Effector memory CD8-positive, alpha-beta T cell (primary cell): ENCODE data around the gene CTNS.
"Not testable (repeated sequence)": the region's sequence is repeated elsewhere in the genome, so short reads cannot be mapped to it uniquely, and the experiment has no call there.

Experiments
- ATAC-seq: fragments of 150-1000 bp; cut with Tn5 transposase; replicated peaks from 2 replicates; pipeline ENCODE4 v1.10.0; 2021; ENCODE audit warnings: mild to moderate bottlenecking, moderate library complexity
- DNase-seq, 3 experiments: peaks; one replicate each; pipeline ENCODE4 v3.0.0; 2021
- H3K27ac Mint-ChIP-seq, 2 donors: one replicate each; pipeline ENCODE4 v1.8.0; 2022; ENCODE audit warnings: mild to moderate bottlenecking in 2 of 2, mixed read lengths in 2 of 2, moderate library complexity in 2 of 2
- H3K27me3 Mint-ChIP-seq, 2 donors: one replicate each; pipeline ENCODE4 v1.8.0; 2022; ENCODE audit warnings: mixed read lengths in 2 of 2
- H3K36me3 Mint-ChIP-seq: one replicate; pipeline ENCODE4 v1.8.0; 2022; ENCODE audit warnings: mild to moderate bottlenecking, moderate library complexity, mixed read lengths; ENCODE audit not compliant: insufficient read depth
- H3K4me1 Mint-ChIP-seq, 2 donors: one replicate each; pipeline ENCODE4 v1.8.0; 2022; ENCODE audit warnings: low read depth in 2 of 2, mixed read lengths in 2 of 2
- H3K4me3 Mint-ChIP-seq, 2 donors: one replicate each; pipeline ENCODE4 v1.8.0; 2022; ENCODE audit warnings: mild to moderate bottlenecking in 2 of 2, mixed read lengths in 2 of 2, moderate library complexity in 2 of 2
- H3K9me3 Mint-ChIP-seq, 2 donors: one replicate each; pipeline ENCODE4 v1.8.0; 2022; ENCODE audit warnings: mixed read lengths in 2 of 2

CTNS gene

DNA sequence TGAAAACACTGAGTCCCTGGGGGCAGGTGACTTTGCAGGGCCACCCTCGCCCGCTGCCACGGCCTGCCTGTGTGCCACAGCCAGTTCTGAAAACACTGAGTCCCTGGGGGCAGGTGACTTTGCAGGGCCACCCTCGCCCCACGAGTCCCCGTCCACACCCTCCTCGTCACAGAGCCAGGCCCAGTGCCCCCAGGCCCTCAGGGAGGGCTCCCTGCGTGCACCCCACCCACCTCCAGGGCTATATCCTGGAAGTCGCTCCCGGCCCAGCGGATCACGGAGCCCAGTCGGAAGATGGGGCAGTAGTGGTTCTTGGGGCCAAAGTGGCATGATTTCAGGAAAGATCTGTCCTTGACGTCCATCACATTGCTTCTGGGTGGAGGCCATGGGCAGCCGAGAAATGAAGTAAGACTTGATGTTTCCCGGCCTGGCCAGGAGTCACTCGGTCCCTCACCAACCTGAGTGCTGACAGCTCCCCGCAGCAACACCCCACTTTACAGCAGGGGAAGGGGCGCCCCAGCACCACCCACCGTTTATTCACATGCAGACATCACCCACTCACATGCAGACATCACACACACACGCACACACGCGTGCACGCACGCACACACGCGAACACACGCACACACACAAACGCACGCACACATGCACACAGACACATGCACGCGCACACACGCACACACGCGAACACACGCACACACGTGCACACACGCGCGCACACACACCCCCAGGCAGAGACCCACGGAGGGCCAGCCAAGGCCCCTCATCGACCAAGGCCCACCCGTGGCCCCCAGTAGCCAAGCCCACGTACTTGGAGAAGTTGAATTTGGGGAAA lies 52.9 kb downstream of the CTNS start:
- Mint-ChIP-seq H3K27ac (no peak overlapping the region), H3K4me1 (peaks cover 14 to 15% of the 10 kb centered on the region in 2 donors), H3K36me3 (peaks cover 15% of the 10 kb centered on the region), H3K27me3 (no peaks in the 10 kb centered on the region), H3K9me3 (no peaks in the 10 kb centered on the region), H3K4me3 (no peak overlapping the region)
- ATAC-seq (no peak), DNase-seq (no peak)

DNA sequence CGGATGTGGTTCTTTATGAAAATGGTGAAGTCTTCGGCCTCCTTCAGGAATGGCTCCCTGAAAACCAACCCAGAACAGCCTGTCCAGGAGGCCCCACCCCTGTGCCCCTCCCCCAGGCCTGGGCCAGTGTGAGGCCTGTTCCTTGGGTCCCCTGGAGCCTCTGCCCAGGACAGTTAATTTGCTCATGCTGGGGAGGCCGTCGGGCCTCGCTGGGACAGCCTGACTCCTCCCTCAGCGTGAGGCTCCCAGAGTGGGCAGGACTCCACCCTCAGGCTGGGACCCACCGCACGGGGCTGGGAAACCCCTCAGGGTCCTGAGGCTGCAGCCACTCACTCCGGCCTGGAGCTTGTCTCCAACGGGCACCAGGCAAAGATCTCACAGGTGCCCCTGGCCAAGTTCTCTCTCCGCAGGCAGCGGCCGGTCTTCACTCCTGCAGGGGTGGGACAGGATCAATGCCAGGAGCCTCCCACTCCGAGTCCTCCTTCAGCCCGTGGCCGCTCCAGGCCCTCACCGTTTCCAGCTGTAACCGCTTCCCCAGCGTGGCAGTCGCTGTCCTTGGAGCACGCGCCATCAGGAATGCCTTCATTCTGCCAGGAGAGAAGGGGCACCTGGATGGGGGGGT lies 53.6 kb downstream of the CTNS start:
- no peaks in the 10 kb centered on the region for H3K9me3 Mint-ChIP-seq
- no peak for ATAC-seq
- no peaks in the 10 kb centered on the region for H3K27me3 Mint-ChIP-seq
- no peak for DNase-seq
- peaks cover 11% of the 10 kb centered on the region for H3K36me3 Mint-ChIP-seq
- no peak overlapping the region for H3K4me3 Mint-ChIP-seq
- peak overlapping the region in 1 of 2 donors; percentile 60 for H3K27ac Mint-ChIP-seq
- H3K4me1 Mint-ChIP-seq: peaks cover 16 to 20% of the 10 kb centered on the region in 2 donors

- ATAC-seq (no peak), DNase-seq (no peak)
- Mint-ChIP-seq H3K27ac (no peak overlapping the region), H3K4me1 (peaks cover 18 to 21% of the 10 kb centered on the region in 2 donors), H3K27me3 (no peaks in the 10 kb centered on the region), H3K4me3 (no peak overlapping the region), H3K36me3 (peaks cover 14% of the 10 kb centered on the region), H3K9me3 (no peaks in the 10 kb centered on the region)
Observed at GRCh38 chr17:3691617-3692067, 55.1 kb downstream of the CTNS start.

- no peaks in the 10 kb centered on the region for H3K9me3 Mint-ChIP-seq
- H3K36me3 Mint-ChIP-seq: peaks cover 17% of the 10 kb centered on the region
- H3K27ac Mint-ChIP-seq: no peak overlapping the region
- H3K4me1 Mint-ChIP-seq: peaks cover 20 to 23% of the 10 kb centered on the region in 2 donors
- ATAC-seq (no peak), DNase-seq (no peak)
- H3K27me3 Mint-ChIP-seq: no peaks in the 10 kb centered on the region
- no peak overlapping the region for H3K4me3 Mint-ChIP-seq
Observed at GRCh38 chr17:3692346-3692745, 55.8 kb downstream of the CTNS start.

- Mint-ChIP-seq H3K27ac (peak overlapping the region in 1 of 2 donors; percentile 49), H3K36me3 (peaks cover 17% of the 10 kb centered on the region), H3K9me3 (no peaks in the 10 kb centered on the region), H3K4me3 (peak overlapping the region in 1 of 2 donors; percentile 12), H3K27me3 (no peaks in the 10 kb centered on the region), H3K4me1 (peaks cover 20 to 23% of the 10 kb centered on the region in 2 donors)
- ATAC-seq: no peak
- DNase-seq: no peak
Observed at GRCh38 chr17:3693141-3693540, 56.6 kb downstream of the CTNS start.

DNA sequence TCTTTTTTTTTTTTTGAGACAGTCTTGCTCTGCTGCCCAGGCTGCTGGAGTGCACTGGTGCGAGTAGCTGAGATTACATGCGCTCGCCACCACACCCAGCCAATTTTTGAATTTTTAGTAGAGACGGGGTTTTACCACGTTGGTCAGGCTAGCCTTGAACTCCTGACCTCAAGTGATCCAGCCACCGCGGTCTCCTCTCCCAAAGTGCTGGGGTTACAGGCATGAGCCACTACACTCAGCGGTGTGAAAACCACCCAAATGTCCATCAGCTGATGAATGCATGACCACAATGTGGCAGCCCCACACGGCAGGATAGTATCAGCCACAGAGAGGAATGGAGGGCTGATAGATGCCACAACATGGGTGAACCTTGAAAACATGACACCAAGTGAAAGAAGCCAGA lies 57.3 kb downstream of the CTNS start:
- ATAC-seq (peak; percentile 75), DNase-seq (peak; percentile 25 to 49 (median 45))
- H3K36me3 Mint-ChIP-seq: peaks cover 17% of the 10 kb centered on the region
- H3K9me3 Mint-ChIP-seq: no peaks in the 10 kb centered on the region
- H3K4me1 Mint-ChIP-seq: peaks cover 20 to 23% of the 10 kb centered on the region in 2 donors
- H3K27ac Mint-ChIP-seq: peak overlapping the region; percentile 28 to 79
- peak overlapping the region; percentile 86 to 91 for H3K4me3 Mint-ChIP-seq
- H3K27me3 Mint-ChIP-seq: no peaks in the 10 kb centered on the region

DNA sequence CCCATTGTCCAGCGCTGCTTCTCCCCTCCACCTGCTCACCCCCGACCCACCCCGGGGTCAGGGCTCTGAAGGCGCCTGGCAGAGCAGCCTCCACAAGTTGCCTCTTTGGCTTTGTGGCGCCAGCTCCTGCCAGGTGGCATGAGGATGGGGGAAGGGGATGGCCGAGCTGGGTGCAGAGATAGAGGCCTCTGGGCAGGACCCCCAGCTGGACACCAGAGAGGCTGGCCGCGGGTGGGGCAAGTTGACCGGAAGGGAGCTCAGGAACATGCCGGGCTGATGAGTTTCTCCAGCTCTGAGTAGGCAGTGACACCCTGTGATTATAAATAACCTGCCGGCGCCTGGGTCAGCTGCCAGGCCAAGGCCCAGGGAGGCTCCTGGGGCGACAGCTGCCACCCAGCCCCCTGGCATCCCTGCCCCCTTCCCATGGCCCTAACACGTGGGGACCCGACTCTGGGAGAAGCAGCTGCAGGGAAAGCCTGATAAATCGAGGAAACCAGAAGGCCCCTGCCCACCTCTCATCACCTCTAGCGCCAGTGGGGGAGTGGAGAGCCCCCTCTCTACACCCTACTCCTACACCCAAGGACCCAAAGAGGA lies 58.7 kb downstream of the CTNS start:
- H3K27ac Mint-ChIP-seq: peak overlapping the region; percentile 28 to 79
- H3K4me1 Mint-ChIP-seq: peaks cover 17 to 23% of the 10 kb centered on the region in 2 donors
- DNase-seq (no peak), ATAC-seq (no peak)
- peaks cover 17% of the 10 kb centered on the region for H3K36me3 Mint-ChIP-seq
- H3K4me3 Mint-ChIP-seq: peak overlapping the region; percentile 86 to 91
- no peaks in the 10 kb centered on the region for H3K9me3 Mint-ChIP-seq
- H3K27me3 Mint-ChIP-seq: no peaks in the 10 kb centered on the region

DNA sequence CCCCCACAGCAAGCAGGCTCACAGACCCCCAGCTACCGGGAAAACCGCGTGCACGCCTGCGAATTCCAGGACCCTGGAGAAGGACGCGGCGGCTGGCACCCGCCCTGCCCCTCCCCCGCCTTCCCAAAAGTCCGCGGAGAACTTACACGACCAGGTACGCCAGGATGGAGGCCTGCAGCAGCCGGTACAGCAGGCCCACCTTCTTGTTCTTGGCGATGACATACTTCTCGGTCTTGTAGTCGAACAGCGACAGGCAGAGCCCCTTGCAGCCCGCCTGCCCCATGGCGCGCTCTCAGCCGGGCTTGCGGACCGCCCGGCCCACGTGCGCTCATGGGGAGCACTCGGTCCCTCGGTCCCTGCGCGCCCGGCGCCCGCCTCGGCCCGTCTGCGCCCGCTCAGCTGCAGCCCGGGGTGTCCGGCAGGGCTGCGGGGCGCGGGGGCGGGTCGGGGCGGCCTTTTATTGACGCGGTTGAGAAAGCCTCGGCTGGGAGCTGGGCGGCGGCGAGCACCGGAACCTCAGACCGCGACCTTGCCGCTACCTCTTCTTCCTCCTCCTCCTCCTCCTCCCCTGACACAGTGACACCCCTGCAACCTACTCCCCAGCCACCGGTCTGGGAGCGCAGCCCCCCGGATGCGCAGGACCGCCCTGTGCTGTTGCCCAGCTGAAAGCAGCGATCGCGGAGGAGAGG lies 59.3 kb downstream of the CTNS start, which contains the start of gene P2RX5:
P2RX5 (minus strand) TSS at position 433 of the 689 bp plus-strand sequence; CDS start at position 283, 150 bp downstream.
- peaks cover 14% of the 10 kb centered on the region for H3K36me3 Mint-ChIP-seq
- DNase-seq (peak; percentile 23 to 33 (median 27)), ATAC-seq (peak; percentile 61)
- H3K4me1 Mint-ChIP-seq: peaks cover 17 to 23% of the 10 kb centered on the region in 2 donors
- no peaks in the 10 kb centered on the region for H3K27me3 Mint-ChIP-seq
- peak within 1 kb of the TSS; percentile 28 to 79 for H3K27ac Mint-ChIP-seq
- peak within 1 kb of the TSS; percentile 86 to 91 for H3K4me3 Mint-ChIP-seq
- H3K9me3 Mint-ChIP-seq: no peaks in the 10 kb centered on the region

DNA sequence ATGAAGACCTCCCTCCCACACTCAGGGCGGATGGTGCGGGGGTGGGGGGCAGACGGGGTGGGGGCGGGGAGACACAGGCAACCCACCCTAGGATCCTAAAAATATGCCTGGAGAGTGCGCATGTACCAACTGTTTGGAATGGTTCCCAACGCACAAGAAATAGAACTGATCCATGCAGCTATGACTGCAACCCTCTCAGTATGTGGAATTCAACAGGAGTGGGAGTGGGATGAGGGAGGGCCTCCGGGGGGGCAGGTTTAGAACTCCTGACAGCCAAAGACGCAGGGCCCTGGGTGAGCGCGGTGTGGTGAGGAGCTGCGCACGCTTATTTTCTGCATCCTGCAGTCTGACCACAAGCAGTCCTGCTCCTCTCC lies 60.5 kb downstream of the CTNS start:
- peak overlapping the region in 1 of 2 donors; percentile 91 for H3K4me3 Mint-ChIP-seq
- H3K9me3 Mint-ChIP-seq: no peaks in the 10 kb centered on the region
- DNase-seq (no peak), ATAC-seq (no peak)
- no peaks in the 10 kb centered on the region for H3K27me3 Mint-ChIP-seq
- peaks cover 11% of the 10 kb centered on the region for H3K36me3 Mint-ChIP-seq
- H3K4me1 Mint-ChIP-seq: peaks cover 16 to 23% of the 10 kb centered on the region in 2 donors
- peak overlapping the region in 1 of 2 donors; percentile 79 for H3K27ac Mint-ChIP-seq

- no peak for DNase-seq
- Mint-ChIP-seq H3K9me3 (no peaks in the 10 kb centered on the region), H3K27me3 (no peaks in the 10 kb centered on the region), H3K27ac (no peak overlapping the region), H3K36me3 (peaks cover 11% of the 10 kb centered on the region), H3K4me1 (peaks cover 14 to 18% of the 10 kb centered on the region in 2 donors), H3K4me3 (no peak overlapping the region)
- no peak for ATAC-seq
Observed at GRCh38 chr17:3698139-3698538, 61.6 kb downstream of the CTNS start.

- Mint-ChIP-seq H3K36me3 (peaks cover 9% of the 10 kb centered on the region), H3K4me1 (peaks cover 4% of the 10 kb centered on the region in 2 donors), H3K27me3 (no peaks in the 10 kb centered on the region), H3K4me3 (no peak overlapping the region), H3K27ac (no peak overlapping the region), H3K9me3 (no peaks in the 10 kb centered on the region)
- ATAC-seq (no peak), DNase-seq (no peak)
Observed at GRCh38 chr17:3699951-3700350, 63.4 kb downstream of the CTNS start.

DNA sequence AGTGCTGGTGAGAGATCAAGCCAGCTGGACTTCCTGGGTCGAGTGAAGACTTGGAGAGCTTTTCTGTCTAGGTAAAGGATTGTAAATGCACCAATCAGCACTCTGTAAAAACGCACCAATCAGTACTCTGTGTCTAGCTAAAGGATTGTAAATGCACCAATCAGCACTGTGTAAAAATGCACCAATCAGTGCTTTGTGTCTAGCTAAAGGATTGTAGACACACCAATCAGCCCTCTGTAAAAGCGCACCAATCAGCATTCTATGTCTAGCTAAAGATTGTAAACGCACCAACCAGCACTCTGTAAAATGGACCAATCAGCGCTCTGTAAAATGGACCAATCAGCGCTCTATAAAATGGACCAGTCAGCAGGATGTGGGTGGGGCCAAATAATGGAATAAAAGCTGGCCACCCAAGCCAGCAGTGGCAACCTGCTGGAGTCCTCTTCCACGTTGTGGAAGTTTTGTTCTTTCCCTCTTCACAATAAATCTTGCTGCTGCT lies 65.5 kb downstream of the CTNS start:
- H3K4me3 Mint-ChIP-seq, H3K27me3 Mint-ChIP-seq, ATAC-seq, H3K27ac Mint-ChIP-seq, DNase-seq, H3K36me3 Mint-ChIP-seq, H3K4me1 Mint-ChIP-seq, H3K9me3 Mint-ChIP-seq: not testable (repeated sequence)
